Diencephalon (tissue), 1 donor: ENCODE data around the gene FALEC. TPM values are rescaled to one million over a fixed set of nuclear protein-coding genes. Genes with fewer than 3 reads are reported as not detected.

Experiments used
- small RNA-seq: library from RNA; depleted of rRNA; stranded (forward); fragments of <200 nt; gene quantifications from one replicate; pipeline ENCODE3, GENCODE V24; 2014
- total RNA-seq: library from RNA; depleted of rRNA; stranded (reverse); fragments of >200 nt; gene quantifications from one replicate; pipeline ENCODE4 v1.2.3, GENCODE V29; 2014

The FALEC gene
- total RNA-seq, result 0.92 TPM

GRCh38 chr1:150515328-150516049 is at the start of gene FALEC:
Gene FALEC (plus strand): TSS chr1:150515752.

GRCh38 chr1:150486966-150487762 is 28.4 kb upstream of the FALEC start, which contains the start of gene TARS2:
Gene TARS2 (plus strand): TSS chr1:150487419. CDS start chr1:150487451, 32 bp downstream.

GRCh38 chr1:150507912-150508864 is 7.4 kb upstream of the FALEC start, which contains the start of gene ECM1:
Gene ECM1 (plus strand): TSS chr1:150508109. CDS start chr1:150508210, 101 bp downstream.

GRCh38 chr1:150548632-150549495 is 33.3 kb downstream of the FALEC start, which contains the start of gene ADAMTSL4:
Gene ADAMTSL4 (plus strand): TSS chr1:150549408. CDS start chr1:150552289, 2,881 bp downstream.

GRCh38 chr1:150579110-150579944 is 63.8 kb downstream of the FALEC start, which contains the start of gene MCL1:
Gene MCL1 (minus strand): TSS chr1:150579610. CDS start chr1:150579530, 80 bp downstream.

Small RNA genes lying within 50 kb of the gene (small RNA-seq; reads per million reads assigned to genes)
- gene MIR4257 (not detected), gene RN7SL473P (not detected), gene RN7SL600P (not detected)

Other genes with a start within 250 kb of the FALEC start
- gene APH1A, start 246.7 kb upstream of the FALEC start, total RNA-seq, result 72.9 TPM
- gene C1orf54, start 243.0 kb upstream of the FALEC start, total RNA-seq, result 21.5 TPM
- 6.5 TPM for gene CIART, start 233.2 kb upstream of the FALEC start, total RNA-seq
- gene MRPS21, start 221.9 kb upstream of the FALEC start, total RNA-seq, result 61.6 TPM
- gene PRPF3, start 194.2 kb upstream of the FALEC start, total RNA-seq, result 45.2 TPM
- 18.9 TPM for gene RPRD2, start 151.6 kb upstream of the FALEC start, total RNA-seq
- 33.7 TPM for gene TARS2, start 28.3 kb upstream of the FALEC start, total RNA-seq
- gene ECM1, start 7.6 kb upstream of the FALEC start, total RNA-seq, result 1.6 TPM
- gene ADAMTSL4, start 33.7 kb downstream of the FALEC start, total RNA-seq, result 0.23 TPM
- 103 TPM for gene MCL1, start 63.9 kb downstream of the FALEC start, total RNA-seq
- 127 TPM for gene ENSA, start 113.9 kb downstream of the FALEC start, total RNA-seq
- 10.8 TPM for gene GOLPH3L, start 181.4 kb downstream of the FALEC start, total RNA-seq
- 1.4 TPM for gene HORMAD1, start 205.1 kb downstream of the FALEC start, total RNA-seq